ENCODE results near the gene UBTF.
A peak's percentile ranks its signal among the peaks of the same experiment; 100 is the strongest.

The UBTF gene

DNA sequence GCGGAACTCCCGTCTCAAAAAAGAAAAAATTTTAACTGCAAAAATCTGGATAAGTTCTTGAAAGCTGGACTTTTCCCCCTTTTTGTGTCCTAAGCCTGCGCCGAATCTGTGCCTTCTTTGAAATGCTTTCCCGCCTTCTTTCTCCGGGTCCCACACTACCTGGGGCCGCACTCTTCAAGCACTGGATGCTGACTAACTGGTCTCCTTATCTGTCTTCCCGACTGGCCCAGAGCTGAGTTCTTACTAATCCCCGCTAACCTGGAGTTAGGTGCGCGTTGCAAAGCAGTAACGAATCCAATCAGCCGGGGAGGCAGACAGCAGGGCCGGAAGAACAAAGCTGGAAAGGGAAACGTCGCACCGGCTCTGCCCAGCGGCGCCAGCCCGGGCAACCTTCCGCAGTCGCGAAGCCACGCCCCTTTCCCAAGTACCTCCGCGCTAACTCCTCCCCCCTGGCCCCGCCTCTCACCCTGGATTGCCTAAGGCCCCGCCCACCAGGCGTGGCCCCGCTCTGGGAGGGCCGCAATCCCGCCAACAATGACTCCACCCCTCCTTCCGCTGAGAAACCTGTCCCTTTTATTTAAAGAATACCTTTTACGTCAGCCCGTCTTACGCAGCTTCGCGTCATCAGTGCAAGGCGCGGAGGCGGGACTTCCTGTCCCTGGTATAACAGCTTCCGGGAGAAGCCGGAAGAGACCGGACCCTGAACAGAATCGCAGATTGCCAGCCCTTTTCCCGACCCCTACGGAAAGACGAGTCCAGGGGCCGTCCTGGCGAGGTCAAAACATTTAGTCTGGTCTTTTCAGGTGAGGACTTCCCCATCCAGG is 33.0 kb downstream of the UBTF start, which contains the start of gene TMUB2 (continued):
- TF ChIP-seq, protein P1, sequence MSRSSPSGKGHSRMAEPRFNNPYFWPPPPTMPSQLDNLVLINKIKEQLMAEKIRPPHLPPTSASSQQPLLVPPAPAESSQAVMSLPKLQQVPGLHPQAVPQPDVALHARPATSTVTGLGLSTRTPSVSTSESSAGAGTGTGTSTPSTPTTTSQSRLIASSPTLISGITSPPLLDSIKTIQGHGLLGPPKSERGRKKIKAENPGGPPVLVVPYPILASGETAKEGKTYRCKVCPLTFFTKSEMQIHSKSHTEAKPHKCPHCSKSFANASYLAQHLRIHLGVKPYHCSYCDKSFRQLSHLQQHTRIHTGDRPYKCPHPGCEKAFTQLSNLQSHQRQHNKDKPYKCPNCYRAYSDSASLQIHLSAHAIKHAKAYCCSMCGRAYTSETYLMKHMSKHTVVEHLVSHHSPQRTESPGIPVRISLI (tag by site-specific recombination; IDR thresholded peaks at IDR 0.05): no peak
- TF ChIP-seq GFI1B (tag by site-specific recombination; IDR thresholded peaks at IDR 0.05) (0 out of 2 replicates have a peak, but pooled peaks have one; percentile 28), ZNF677 (tag by site-specific recombination; IDR thresholded peaks at IDR 0.05) (no peak), ZNF610 (tag by site-specific recombination; IDR thresholded peaks at IDR 0.05; ENCODE audit: borderline replicate concordance) (no peak), ZNF548 (tag by site-specific recombination; IDR thresholded peaks at IDR 0.05) (no peak), SETDB1 (IDR thresholded peaks at IDR 0.05; ENCODE audit: insufficient read length, low read length) (no peak), ZNF473 (tag by site-specific recombination; IDR thresholded peaks at IDR 0.05) (no peak), ZNF585B (tag by site-specific recombination; IDR thresholded peaks at IDR 0.05) (no peak), ZNF24 (tag by site-specific recombination; IDR thresholded peaks at IDR 0.05) (no peak), ZNF335 (tag by site-specific recombination; conservative IDR thresholded peaks at IDR 0.05) (peak; percentile 90), ZNF354C (tag by site-specific recombination; IDR thresholded peaks at IDR 0.05; ENCODE audit: borderline replicate concordance, low read depth) (no peak), ZNF76 (tag by site-specific recombination; IDR thresholded peaks at IDR 0.05; ENCODE audit: borderline replicate concordance, low read depth) (peak; percentile 67), GLIS1 (tag by site-specific recombination; IDR thresholded peaks at IDR 0.05) (peak; percentile 88), ZSCAN30 (tag by site-specific recombination; IDR thresholded peaks at IDR 0.05) (no peak), ZNF707 (tag by site-specific recombination; IDR thresholded peaks at IDR 0.05) (no peak), PRDM1 (tag by site-specific recombination; IDR thresholded peaks at IDR 0.05) (no peak), ZNF221 (tag by site-specific recombination; IDR thresholded peaks at IDR 0.05; ENCODE audit: borderline replicate concordance) (no peak), KLF7 (tag by site-specific recombination; IDR thresholded peaks at IDR 0.05; ENCODE audit: borderline replicate concordance) (0 out of 2 replicates have a peak, but pooled peaks have one; percentile 8), ZNF202 (tag by site-specific recombination; IDR thresholded peaks at IDR 0.05; ENCODE audit: borderline replicate concordance) (no peak), WT1 (tag by site-specific recombination; IDR thresholded peaks at IDR 0.05) (no peak), ZNF530 (tag by site-specific recombination; IDR thresholded peaks at IDR 0.05; ENCODE audit: low read depth) (no peak)
- TF ChIP-seq, protein P2, sequence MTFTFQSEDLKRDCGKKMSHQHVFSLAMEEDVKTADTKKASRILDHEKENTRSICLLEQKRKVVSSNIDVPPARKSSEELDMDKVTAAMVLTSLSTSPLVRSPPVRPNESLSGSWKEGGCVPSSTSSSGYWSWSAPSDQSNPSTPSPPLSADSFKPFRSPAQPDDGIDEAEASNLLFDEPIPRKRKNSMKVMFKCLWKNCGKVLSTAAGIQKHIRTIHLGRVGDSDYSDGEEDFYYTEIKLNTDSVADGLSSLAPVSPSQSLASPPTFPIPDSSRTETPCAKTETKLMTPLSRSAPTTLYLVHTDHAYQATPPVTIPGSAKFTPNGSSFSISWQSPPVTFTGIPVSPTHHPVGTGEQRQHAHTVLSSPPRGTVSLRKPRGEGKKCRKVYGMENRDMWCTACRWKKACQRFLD (tag by site-specific recombination; IDR thresholded peaks at IDR 0.05): no peak
- TF ChIP-seq, protein P3, sequence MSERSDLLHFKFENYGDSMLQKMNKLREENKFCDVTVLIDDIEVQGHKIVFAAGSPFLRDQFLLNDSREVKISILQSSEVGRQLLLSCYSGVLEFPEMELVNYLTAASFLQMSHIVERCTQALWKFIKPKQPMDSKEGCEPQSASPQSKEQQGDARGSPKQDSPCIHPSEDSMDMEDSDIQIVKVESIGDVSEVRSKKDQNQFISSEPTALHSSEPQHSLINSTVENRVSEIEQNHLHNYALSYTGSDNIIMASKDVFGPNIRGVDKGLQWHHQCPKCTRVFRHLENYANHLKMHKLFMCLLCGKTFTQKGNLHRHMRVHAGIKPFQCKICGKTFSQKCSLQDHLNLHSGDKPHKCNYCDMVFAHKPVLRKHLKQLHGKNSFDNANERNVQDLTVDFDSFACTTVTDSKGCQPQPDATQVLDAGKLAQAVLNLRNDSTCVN (tag by site-specific recombination; optimal IDR thresholded peaks at IDR 0.05): peak; percentile 50
- TF ChIP-seq, protein P4, sequence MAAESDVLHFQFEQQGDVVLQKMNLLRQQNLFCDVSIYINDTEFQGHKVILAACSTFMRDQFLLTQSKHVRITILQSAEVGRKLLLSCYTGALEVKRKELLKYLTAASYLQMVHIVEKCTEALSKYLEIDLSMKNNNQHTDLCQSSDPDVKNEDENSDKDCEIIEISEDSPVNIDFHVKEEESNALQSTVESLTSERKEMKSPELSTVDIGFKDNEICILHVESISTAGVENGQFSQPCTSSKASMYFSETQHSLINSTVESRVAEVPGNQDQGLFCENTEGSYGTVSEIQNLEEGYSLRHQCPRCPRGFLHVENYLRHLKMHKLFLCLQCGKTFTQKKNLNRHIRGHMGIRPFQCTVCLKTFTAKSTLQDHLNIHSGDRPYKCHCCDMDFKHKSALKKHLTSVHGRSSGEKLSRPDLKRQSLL (tag by site-specific recombination; IDR thresholded peaks at IDR 0.05): no peak
- TF ChIP-seq, protein P5, sequence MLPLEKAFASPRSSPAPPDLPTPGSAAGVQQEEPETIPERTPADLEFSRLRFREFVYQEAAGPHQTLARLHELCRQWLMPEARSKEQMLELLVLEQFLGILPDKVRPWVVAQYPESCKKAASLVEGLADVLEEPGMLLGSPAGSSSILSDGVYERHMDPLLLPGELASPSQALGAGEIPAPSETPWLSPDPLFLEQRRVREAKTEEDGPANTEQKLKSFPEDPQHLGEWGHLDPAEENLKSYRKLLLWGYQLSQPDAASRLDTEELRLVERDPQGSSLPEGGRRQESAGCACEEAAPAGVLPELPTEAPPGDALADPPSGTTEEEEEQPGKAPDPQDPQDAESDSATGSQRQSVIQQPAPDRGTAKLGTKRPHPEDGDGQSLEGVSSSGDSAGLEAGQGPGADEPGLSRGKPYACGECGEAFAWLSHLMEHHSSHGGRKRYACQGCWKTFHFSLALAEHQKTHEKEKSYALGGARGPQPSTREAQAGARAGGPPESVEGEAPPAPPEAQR (tag by site-specific recombination; IDR thresholded peaks at IDR 0.05): no peak
- TF ChIP-seq, protein P6, sequence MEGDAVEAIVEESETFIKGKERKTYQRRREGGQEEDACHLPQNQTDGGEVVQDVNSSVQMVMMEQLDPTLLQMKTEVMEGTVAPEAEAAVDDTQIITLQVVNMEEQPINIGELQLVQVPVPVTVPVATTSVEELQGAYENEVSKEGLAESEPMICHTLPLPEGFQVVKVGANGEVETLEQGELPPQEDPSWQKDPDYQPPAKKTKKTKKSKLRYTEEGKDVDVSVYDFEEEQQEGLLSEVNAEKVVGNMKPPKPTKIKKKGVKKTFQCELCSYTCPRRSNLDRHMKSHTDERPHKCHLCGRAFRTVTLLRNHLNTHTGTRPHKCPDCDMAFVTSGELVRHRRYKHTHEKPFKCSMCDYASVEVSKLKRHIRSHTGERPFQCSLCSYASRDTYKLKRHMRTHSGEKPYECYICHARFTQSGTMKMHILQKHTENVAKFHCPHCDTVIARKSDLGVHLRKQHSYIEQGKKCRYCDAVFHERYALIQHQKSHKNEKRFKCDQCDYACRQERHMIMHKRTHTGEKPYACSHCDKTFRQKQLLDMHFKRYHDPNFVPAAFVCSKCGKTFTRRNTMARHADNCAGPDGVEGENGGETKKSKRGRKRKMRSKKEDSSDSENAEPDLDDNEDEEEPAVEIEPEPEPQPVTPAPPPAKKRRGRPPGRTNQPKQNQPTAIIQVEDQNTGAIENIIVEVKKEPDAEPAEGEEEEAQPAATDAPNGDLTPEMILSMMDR (tag by site-specific recombination; IDR thresholded peaks at IDR 0.05): no peak
- TF ChIP-seq, protein P7, sequence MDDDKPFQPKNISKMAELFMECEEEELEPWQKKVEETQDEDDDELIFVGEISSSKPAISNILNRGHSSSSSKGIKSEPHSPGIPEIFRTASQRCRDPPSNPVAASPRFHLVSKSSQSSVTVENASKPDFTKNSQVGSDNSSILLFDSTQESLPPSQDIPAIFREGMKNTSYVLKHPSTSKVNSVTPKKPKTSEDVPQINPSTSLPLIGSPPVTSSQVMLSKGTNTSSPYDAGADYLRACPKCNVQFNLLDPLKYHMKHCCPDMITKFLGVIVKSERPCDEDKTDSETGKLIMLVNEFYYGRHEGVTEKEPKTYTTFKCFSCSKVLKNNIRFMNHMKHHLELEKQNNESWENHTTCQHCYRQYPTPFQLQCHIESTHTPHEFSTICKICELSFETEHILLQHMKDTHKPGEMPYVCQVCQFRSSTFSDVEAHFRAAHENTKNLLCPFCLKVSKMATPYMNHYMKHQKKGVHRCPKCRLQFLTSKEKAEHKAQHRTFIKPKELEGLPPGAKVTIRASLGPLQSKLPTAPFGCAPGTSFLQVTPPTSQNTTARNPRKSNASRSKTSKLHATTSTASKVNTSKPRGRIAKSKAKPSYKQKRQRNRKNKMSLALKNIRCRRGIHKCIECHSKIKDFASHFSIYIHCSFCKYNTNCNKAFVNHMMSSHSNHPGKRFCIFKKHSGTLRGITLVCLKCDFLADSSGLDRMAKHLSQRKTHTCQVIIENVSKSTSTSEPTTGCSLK (tag by site-specific recombination; IDR thresholded peaks at IDR 0.05): no peak
- TF ChIP-seq, protein P8, sequence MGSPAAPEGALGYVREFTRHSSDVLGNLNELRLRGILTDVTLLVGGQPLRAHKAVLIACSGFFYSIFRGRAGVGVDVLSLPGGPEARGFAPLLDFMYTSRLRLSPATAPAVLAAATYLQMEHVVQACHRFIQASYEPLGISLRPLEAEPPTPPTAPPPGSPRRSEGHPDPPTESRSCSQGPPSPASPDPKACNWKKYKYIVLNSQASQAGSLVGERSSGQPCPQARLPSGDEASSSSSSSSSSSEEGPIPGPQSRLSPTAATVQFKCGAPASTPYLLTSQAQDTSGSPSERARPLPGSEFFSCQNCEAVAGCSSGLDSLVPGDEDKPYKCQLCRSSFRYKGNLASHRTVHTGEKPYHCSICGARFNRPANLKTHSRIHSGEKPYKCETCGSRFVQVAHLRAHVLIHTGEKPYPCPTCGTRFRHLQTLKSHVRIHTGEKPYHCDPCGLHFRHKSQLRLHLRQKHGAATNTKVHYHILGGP (tag by site-specific recombination; IDR thresholded peaks at IDR 0.05): no peak

All from HEK293 (cell line).